GM10847 (cell line): ENCODE results near the gene OR2F1.

ENCODE experiments used
- POLR2A ChIP-seq: IDR thresholded peaks from 2 replicates; pipeline ENCODE4 v1.6.1; 2011; ENCODE audit not compliant: insufficient read length; ENCODE audit errors: extremely low read depth

Gene OR2F1

GRCh38 chr7:143936087-143937009 lies 18.3 kb upstream of the OR2F1 start:
- TF ChIP-seq POLR2A, result no peak

DNA sequence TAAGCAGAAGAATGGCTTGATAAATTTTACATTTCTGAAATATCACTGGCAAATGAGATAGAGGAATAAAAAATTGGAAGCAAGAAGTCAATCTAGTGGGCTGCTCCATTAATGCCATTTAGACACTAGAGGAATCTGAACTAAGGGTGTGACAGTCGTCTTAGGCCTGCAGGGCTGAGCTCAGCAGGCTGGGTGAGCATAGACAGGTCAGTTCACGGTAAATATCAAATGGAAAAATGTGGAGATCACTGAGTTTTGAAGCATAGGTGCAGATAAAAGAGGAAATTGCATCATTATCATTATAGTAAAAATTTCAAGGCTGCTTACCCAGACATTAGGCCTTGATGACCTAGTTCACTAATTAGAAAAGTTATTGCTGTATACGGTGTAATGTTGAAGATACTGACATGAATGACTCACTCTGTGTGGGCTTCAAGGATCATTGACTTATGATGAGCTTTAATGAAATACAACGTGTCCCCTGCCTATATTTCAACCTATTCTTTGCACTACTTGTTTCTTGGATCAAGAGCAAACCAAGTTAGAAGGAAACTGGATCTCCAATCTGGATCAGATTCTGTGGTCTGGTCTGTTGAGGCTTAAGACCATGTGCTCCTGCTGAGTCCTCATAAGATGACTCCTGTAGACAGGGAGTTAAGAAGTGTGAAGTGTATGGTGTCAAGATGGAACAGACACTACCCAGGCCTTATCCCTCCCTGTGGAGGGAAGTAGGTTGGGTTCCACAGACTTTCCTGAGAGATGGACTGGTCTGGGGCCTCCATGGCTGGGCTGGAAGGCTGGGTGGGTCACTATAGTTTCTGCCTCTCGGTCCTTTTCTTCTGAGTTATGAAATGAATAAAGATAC lies 16.0 kb upstream of the OR2F1 start:
- TF ChIP-seq POLR2A, result no peak

DNA sequence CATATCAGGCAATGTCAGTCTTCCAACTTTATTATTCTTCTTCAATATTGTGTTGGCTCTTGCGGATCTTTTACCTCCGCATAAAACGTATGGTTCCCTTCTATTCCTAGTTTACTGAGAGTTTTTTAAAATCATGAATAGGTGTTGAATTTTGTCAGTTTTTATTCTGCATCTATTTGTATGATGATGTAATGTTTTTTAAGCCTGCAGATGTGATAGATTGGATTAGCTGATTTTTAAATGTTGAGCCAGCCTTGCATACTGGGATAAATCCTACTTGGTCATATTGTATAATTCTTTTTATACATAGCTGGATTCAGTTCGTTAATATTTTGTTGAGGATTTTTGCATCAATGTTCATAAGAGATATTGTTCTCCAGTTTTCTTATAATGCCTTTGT lies 9.2 kb upstream of the OR2F1 start:
- no peak for TF ChIP-seq POLR2A

DNA sequence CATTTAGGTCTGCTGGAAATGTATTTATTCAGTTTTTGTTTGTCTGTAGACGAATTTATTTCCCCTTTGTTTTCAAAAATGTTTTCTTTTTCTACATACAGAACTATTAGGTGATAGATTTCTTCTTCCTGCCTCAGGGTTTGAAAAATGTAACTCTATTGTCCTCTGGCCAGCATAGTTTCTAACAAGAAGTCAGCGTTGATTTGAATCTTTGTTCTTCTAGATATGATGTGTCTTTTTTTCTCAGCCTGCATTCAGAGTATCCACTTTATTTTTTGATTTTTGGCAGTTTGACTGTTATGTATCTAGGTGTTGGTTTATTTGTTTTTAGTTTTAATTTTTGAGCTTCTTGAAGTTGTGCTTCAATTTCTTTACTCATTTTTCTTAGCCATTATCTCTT lies 7.5 kb upstream of the OR2F1 start:
- no peak for TF ChIP-seq POLR2A

GRCh38 chr7:143948733-143949132 lies 5.9 kb upstream of the OR2F1 start:
- TF ChIP-seq POLR2A, result no peak

DNA sequence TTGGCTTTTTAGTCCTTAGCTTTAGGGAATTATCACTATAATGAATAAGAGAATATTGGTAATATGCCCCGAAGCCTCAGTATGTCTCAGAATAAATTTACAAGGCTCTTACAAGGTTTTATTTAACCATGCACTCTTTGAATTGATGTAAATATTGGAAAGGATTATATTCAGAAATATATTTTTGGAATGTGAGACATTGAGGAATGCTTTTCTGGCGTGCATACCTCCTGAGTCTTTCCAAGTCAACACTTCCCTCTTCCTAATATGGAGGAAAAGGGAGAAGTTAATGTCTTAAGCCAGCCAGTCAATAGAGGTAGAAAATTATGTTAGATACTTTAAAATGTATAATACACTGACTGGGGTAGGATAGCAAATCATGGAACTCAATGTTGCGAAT lies 1.2 kb upstream of the OR2F1 start:
- TF ChIP-seq POLR2A, result no peak

GRCh38 chr7:143954135-143954534 lies 509 bp upstream of the OR2F1 start:
- no peak for TF ChIP-seq POLR2A

- TF ChIP-seq POLR2A, result no peak
These were observed 4.1 kb downstream of the OR2F1 start for GRCh38 chr7:143958781-143959180.

DNA sequence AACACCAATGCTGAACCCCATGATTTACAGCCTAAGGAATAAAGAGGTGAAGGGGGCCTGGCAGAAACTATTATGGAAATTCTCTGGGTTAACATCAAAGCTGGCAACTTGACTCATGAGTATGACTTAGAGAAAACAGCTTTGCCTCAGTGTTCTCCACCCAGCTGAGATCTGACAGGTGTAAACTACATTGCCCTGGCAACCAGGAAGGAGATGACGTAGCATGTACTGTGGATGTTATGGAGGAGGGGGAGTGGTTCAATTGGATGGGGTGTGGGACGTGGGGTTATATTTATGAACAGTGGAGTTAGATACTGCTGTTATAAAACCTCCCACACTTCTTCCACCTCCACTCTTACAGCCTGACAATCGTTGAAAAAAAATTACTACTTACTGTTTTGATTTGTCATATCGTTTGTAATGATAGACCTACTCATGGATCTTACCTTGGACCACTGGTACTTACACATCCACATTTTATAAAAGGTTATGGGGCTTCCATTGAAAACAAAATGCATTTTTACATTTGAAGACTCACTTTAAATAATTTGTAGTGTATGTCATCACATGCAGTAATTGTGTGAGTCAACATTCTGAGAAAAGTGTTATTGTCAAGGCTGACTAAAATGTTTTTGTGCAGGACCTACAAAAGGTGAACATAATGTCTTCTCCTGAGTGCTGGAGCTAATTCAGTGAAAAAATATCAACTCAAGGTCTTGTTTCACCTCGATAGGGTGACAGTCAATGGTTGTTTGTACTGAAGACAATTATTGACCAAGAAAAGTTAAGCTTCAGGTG lies 6.4 kb downstream of the OR2F1 start:
- no peak for TF ChIP-seq POLR2A

DNA sequence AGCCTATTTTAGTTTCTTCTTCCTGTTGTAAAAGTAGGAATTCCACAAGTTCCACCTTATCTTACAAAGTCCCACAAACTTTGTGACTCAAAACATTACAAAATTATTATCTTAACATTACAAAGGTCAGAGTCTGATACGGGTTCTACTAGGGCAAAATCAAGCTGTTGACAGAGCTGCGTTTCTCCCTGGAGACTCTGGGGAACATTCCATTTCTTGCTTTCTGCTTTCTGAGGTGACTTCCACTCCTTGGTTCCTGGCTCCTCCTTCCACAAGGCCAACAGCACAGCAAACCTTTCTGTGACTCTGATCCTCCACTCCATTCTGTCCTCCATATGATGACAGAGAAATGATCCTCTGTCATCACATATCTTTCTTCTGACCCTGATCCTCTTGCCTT lies 10.6 kb downstream of the OR2F1 start:
- no peak for TF ChIP-seq POLR2A

DNA sequence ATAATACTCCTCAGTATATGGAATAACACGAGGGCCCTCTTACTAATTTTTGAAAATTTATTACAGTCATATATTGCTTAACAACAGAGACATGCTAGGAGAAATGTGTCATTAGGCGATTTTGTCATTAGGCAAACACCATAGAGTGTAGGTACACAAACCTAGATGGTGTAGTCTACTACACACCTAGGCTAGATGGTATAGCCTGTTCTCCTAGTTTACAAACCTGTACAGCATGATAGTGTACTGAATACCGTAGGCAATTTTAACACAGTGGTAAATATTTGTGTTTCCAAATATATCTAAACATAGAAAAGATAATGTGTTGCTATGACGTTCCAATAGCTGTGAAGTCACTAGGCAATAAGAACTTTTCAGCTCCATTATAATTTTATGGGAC lies 12.8 kb downstream of the OR2F1 start:
- TF ChIP-seq POLR2A, result no peak

- TF ChIP-seq POLR2A, result no peak
These were observed 19.3 kb downstream of the OR2F1 start for GRCh38 chr7:143973870-143974416.

GRCh38 chr7:143974459-143974858 lies 19.8 kb downstream of the OR2F1 start:
- TF ChIP-seq POLR2A, result no peak

DNA sequence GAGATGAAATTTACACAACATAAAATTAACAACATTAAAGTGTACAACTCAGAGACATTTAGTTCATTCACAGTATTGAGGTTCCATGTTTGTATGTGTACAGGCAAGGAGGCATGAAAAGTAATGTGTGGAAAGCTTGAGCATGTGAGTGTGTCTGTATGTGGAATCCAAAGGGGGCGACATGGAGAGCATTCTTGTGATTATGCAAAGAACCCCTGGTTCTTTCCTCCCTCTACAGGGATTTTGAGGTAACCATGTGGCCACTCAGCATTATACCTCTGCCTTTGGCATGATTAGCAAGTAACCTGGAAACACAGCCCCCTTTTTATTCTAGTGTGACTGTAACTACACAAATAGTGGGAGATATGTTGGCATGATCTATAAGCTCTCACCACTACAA lies 21.0 kb downstream of the OR2F1 start:
- no peak for TF ChIP-seq POLR2A

GRCh38 chr7:143978585-143978984 lies 23.9 kb downstream of the OR2F1 start:
- no peak for TF ChIP-seq POLR2A
